ENCODE data around the gene RANBP1. TPM values are rescaled to one million over a fixed set of nuclear protein-coding genes. Genes with fewer than 3 reads are reported as not detected.

RANBP1 gene
- total and polyA plus RNA-seq, 2 of the 4 experiments (the other 2 are of a cell fraction) = 173 to 376 TPM

GRCh38 chr22:20088263-20088648 is 27.6 kb upstream of the RANBP1 start:
- no peak overlapping the region for H4K91ac ChIP-seq (ENCODE audit: insufficient read depth, low read depth, low read length)
- no peak overlapping the region for H3K23ac ChIP-seq (ENCODE audit: low read depth, low read length)
- peaks cover 68% of the 10 kb centered on the region for H3K36me3 ChIP-seq (ENCODE audit: control insufficient read depth, insufficient read depth, low read length)
- no peak for ATAC-seq (ENCODE audit: low read depth)
- H4K5ac ChIP-seq (ENCODE audit: low read depth, low read length) = no peak overlapping the region
- H3K14ac ChIP-seq (replicated peaks; ENCODE audit: low read depth, low read length) = no peak overlapping the region
- no peak overlapping the region for H3K18ac ChIP-seq (ENCODE audit: low read depth, low read length)
- no TSS peak for BruUV-seq (replicated peaks)
- H3K56ac ChIP-seq (ENCODE audit: extremely low read depth, insufficient read depth, low read length) = no peak overlapping the region
- H3K79me1 ChIP-seq (ENCODE audit: low read depth in 1 of 2, low read length in 2 of 2) = peaks cover 25 to 86% of the 10 kb centered on the region in 2 experiments
- ChIA-PET POLR2A (ENCODE audit: unreplicated experiment) (no interaction called here), CTCF (no interaction called here)
- H3K9ac ChIP-seq (ENCODE audit: low read depth, low read length) = no peak overlapping the region
- no peak overlapping the region for H2AFZ ChIP-seq (replicated peaks; ENCODE audit: low read length, poor library complexity)
- no peak overlapping the region for H4K8ac ChIP-seq (ENCODE audit: low read depth in 2 of 2, low read length in 2 of 2)
- no peak overlapping the region for H2BK20ac ChIP-seq (ENCODE audit: low read depth, low read length)
- DNase-seq = no peak
- H2BK15ac ChIP-seq (ENCODE audit: low read depth, low read length) = no peak overlapping the region
- H2BK120ac ChIP-seq (ENCODE audit: low read depth, low read length) = no peak overlapping the region
- H3K4me2 ChIP-seq (ENCODE audit: low read depth, low read length) = no peak overlapping the region
- H3K27ac ChIP-seq (ENCODE audit: insufficient read depth, low read length) = no peak overlapping the region
- H2BK5ac ChIP-seq (ENCODE audit: low read depth, low read length, poor library complexity, severe bottlenecking) = no peak overlapping the region
- WGBS, 2 experiments (ENCODE audit: extremely low coverage in 2 of 2, insufficient read length in 1 of 2) = 81% methylated on average over 2 of the region's 8 CpGs; no CpG with 5 or more reads in 1 of the 2 experiments
- peaks cover 68% of the 10 kb centered on the region for H4K20me1 ChIP-seq (ENCODE audit: insufficient read depth, low read length)
- in situ Hi-C loops (cut with MboI; ENCODE audit: low sequenced_read_pairs) = no loop called here
- intact Hi-C loops (cut with micrococcal nuclease) = no loop called here
- H3K4me1 ChIP-seq (ENCODE audit: control insufficient read depth, insufficient read depth, low read length) = peaks cover 12% of the 10 kb centered on the region
- no peak overlapping the region for H2AK5ac ChIP-seq (ENCODE audit: low read depth, low read length)
- H2AK9ac ChIP-seq (replicated peaks; ENCODE audit: low read depth, low read length, poor library complexity) = no peak overlapping the region
- no peaks in the 10 kb centered on the region for H3K9me3 ChIP-seq (ENCODE audit: control insufficient read depth, insufficient read depth, low read length)
- no peak overlapping the region for H3K4me3 ChIP-seq (ENCODE audit: insufficient read depth, low read depth, low read length)
- no peak for TF ChIP-seq CEBPB (IDR thresholded peaks at IDR 0.05; ENCODE audit: low read depth, low read length)
- no peak for TF ChIP-seq NFE2L2 (IDR thresholded peaks at IDR 0.05; ENCODE audit: low read depth, low read length)
- no peak for TF ChIP-seq SMC3 (IDR thresholded peaks at IDR 0.05; ENCODE audit: low read depth, low read length)
- TF ChIP-seq MAFK (IDR thresholded peaks at IDR 0.05; ENCODE audit: low read depth, low read length) = no peak
- TF ChIP-seq CTCF (conservative IDR thresholded peaks at IDR 0.05; ENCODE audit: low read depth, low read length) = no peak
- no peak for TF ChIP-seq RFX5 (IDR thresholded peaks at IDR 0.05; ENCODE audit: low read depth, low read length)
- TF ChIP-seq MAZ (IDR thresholded peaks at IDR 0.05; ENCODE audit: borderline replicate concordance, low read depth, low read length) = no peak
- TF ChIP-seq CHD1 (IDR thresholded peaks at IDR 0.05; ENCODE audit: low read depth, low read length) = no peak
- TF ChIP-seq FOS (IDR thresholded peaks at IDR 0.05; ENCODE audit: low read depth, low read length) = no peak
- TF ChIP-seq BHLHE40 (IDR thresholded peaks at IDR 0.05; ENCODE audit: low read depth, low read length) = no peak
- no peak for TF ChIP-seq MXI1 (IDR thresholded peaks at IDR 0.05; ENCODE audit: borderline replicate concordance, low read depth, low read length)
- no peak for TF ChIP-seq RAD21 (IDR thresholded peaks at IDR 0.05; ENCODE audit: low read length)
- no peak for TF ChIP-seq ELK1 (IDR thresholded peaks at IDR 0.05; ENCODE audit: borderline replicate concordance, low read depth, low read length)
- no peak for TF ChIP-seq POLR2A (IDR thresholded peaks at IDR 0.05; ENCODE audit: low read depth, low read length)
- TF ChIP-seq RCOR1 (IDR thresholded peaks at IDR 0.05; ENCODE audit: insufficient replicate concordance, low read length) = no peak
- no peak for TF ChIP-seq USF2 (IDR thresholded peaks at IDR 0.05; ENCODE audit: low read depth, low read length)
- no peaks in the 10 kb centered on the region for H3K27me3 ChIP-seq (ENCODE audit: control insufficient read depth, insufficient read depth, low read length)
- dilution Hi-C loops (cut with HindIII; ENCODE audit: low sequenced_read_pairs, unreplicated experiment) = no loop called here
- peaks cover 15% of the 10 kb centered on the region for H3K9me1 ChIP-seq (ENCODE audit: insufficient read depth, low read length)
- H3K4ac ChIP-seq (ENCODE audit: low read depth, low read length) = no peak overlapping the region

All from IMR-90 (cell line).